Right lobe of liver (tissue), 6 donors: ENCODE results near the gene POLR1A. TPM values are rescaled to one million over a fixed set of nuclear protein-coding genes. Genes with fewer than 3 reads are reported as not detected.

ENCODE experiments used
- ATAC-seq, 4 donors: fragments of 200-7000 bp; cut with Tn5 transposase; one replicate each; pipeline ENCODE4 v1.9.1; 2020; ENCODE audit warnings: mild to moderate bottlenecking in 4 of 4, moderate library complexity in 4 of 4
- DNase-seq, 3 donors: peaks; one replicate each; pipeline ENCODE4 v3.0.0-alpha.2; 2020
- H3K27ac ChIP-seq, 3 donors: fragments of 200-600 bp; one replicate each; pipeline ENCODE4 v1.8.0; 2022
- H3K27me3 ChIP-seq, 2 donors: fragments of 200-600 bp; one replicate each; pipeline ENCODE4 v1.8.0; 2022
- H3K36me3 ChIP-seq, 4 donors: fragments of 200-600 bp; sonication (generic) in 1 of 4; one replicate each; pipeline versions ENCODE4 v1.5.1 to v1.8.0; 2017 to 2022; ENCODE audit warnings: control low read depth in 1 of 4
- H3K4me1 ChIP-seq, 4 donors: fragments of 200-600 bp; sonication (generic) in 1 of 4; one replicate each; pipeline versions ENCODE4 v1.5.1 to v1.8.0; 2017 to 2022; ENCODE audit warnings: control low read depth in 1 of 4
- H3K4me3 ChIP-seq, 3 donors: fragments of 200-600 bp; one replicate each; pipeline ENCODE4 v1.8.0; 2022
- H3K9me3 ChIP-seq, 4 donors: fragments of 200-600 bp; sonication (generic) in 1 of 4; one replicate each; pipeline versions ENCODE4 v1.5.1 to v1.8.0; 2017 to 2022; ENCODE audit warnings: control low read depth in 1 of 4
- CTCF ChIP-seq, 4 donors: fragments of 200-600 bp in 3 of 4; fragments of 450-650 bp in 1 of 4; IDR thresholded peaks; one replicate each; pipeline versions ENCODE4 v1.5.1 to v1.8.0; 2016 to 2022; ENCODE audit warnings: antibody characterized with exemption in 4 of 4, mild to moderate bottlenecking in 2 of 4
- POLR2A ChIP-seq: fragments of 450-650 bp; IDR thresholded peaks from one replicate; pipeline ENCODE4 v1.6.1; 2017; ENCODE audit warnings: antibody characterized with exemption, mild to moderate bottlenecking
- WGBS: methylation state at CpG from one replicate; pipeline ENCODE4 v1.1.6; 2018; ENCODE audit warnings: low coverage, low lambda C conversion rate; ENCODE audit not compliant: insufficient coverage; ENCODE audit errors: missing lambda C conversion rate; 5-methylcytosine and 5-hydroxymethylcytosine counted together
- intact Hi-C, 2 donors: fragments of 100-400 bp; cut with DNase I; formaldehyde crosslinking; loops; one replicate each; pipeline versions ENCODE4 v1.11.2 to v1.14.1; 2022
- total RNA-seq, 6 experiments: library from RNA; depleted of rRNA in 2 of 6; stranded (reverse); fragments of >200 nt in 2 of 6; fragmentation: NEBNext Ultra II Directional in 3 of 6; extraction: Animal tissue kit (Norgen Biotek cat#: 25700) in 3 of 6; gene quantifications; one replicate each; pipeline versions ENCODE4 v1.1.0 to v1.2.4, GENCODE V29; 2016 to 2023
- donor health status: DM: no; HTN: yes; CAD: no.
- donor health status: DM: no; HTN: no; CAD: no.
- donor health status: DM: no; HTN: no; CAD: no.
- donor health status: DM: no; HTN: yes; CAD: no.
- donor health status: DM: no; HTN: yes; CAD: no.

The POLR1A gene
- total RNA-seq, 6 experiments from 2014 or later = 12.5 to 19.7 (median 14.4) TPM

- Histone ChIP-seq H3K4me3 (no peak overlapping the region), H3K27me3 (no peaks in the 10 kb centered on the region), H3K27ac (no peak overlapping the region), H3K9me3 (no peaks in the 10 kb centered on the region), H3K4me1 (no peaks in the 10 kb centered on the region), H3K36me3 (no peaks in the 10 kb centered on the region)
- intact Hi-C loops = no loop called here
- DNase-seq (peak in 1 of 3 donors; percentile 34), ATAC-seq (no peak)
- WGBS = 84% methylated on average over 6 of the region's 12 CpGs
- TF ChIP-seq CTCF (IDR thresholded peaks at IDR 0.05) = no peak
- TF ChIP-seq POLR2A = no peak
Observed at GRCh38 chr2:86016581-86016980, 89.1 kb downstream of the POLR1A start.

DNA sequence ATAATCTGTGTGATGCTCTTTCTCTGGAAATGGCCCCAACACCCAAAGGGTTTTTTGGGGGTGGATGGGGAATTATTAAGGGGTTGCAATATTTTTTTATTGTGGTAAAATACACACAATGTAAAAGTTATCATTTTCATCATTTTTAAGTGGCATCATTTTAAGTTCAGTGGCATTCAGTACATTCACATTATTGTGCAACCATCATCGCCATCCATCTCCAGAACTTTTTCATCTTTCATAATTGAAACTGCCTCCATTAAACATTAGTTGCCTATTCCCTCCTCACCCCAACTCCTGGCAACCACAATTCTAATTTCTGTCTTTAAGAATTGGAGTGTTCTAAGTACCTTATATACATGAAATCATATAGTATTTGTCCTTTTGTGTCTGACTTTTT, 90.0 kb downstream of the POLR1A start:
- H3K4me3 ChIP-seq = no peak overlapping the region
- DNase-seq (no peak), ATAC-seq (no peak)
- TF ChIP-seq CTCF (IDR thresholded peaks at IDR 0.05) (no peak), POLR2A (no peak)
- no peaks in the 10 kb centered on the region for H3K9me3 ChIP-seq
- no peaks in the 10 kb centered on the region for H3K4me1 ChIP-seq
- intact Hi-C loops = no loop called here
- no peaks in the 10 kb centered on the region for H3K36me3 ChIP-seq
- no peak overlapping the region for H3K27ac ChIP-seq
- WGBS = 85% methylated on average over 1 of the region's 1 CpG
- H3K27me3 ChIP-seq = no peaks in the 10 kb centered on the region

DNA sequence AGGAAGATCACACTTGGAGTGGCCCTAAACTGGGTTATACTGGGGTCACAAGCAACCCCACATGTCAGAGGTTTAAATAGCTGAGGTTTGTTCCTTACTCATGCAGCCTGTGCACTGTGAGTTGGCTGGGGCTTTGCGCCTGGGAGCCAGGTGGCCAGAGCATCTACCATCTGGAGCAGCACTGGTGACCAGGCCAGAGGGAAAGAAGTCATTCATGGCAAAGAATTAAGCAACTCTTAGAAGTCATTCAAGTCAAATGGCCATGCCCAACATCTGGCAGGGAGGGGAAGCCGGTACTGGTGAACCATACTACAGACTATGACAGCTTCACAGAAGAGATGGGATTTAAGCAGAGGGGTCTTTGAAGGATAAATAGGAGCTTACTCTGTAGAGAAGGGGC, 90.7 kb downstream of the POLR1A start:
- TF ChIP-seq POLR2A (no peak), CTCF (IDR thresholded peaks at IDR 0.05) (no peak)
- Histone ChIP-seq H3K4me3 (no peak overlapping the region), H3K4me1 (no peaks in the 10 kb centered on the region), H3K36me3 (no peaks in the 10 kb centered on the region), H3K27ac (no peak overlapping the region), H3K9me3 (no peaks in the 10 kb centered on the region), H3K27me3 (no peaks in the 10 kb centered on the region)
- DNase-seq (peak in 1 of 3 donors; percentile 14), ATAC-seq (no peak)
- WGBS = 100% methylated on average over 2 of the region's 2 CpGs
- intact Hi-C loops = no loop called here

DNA sequence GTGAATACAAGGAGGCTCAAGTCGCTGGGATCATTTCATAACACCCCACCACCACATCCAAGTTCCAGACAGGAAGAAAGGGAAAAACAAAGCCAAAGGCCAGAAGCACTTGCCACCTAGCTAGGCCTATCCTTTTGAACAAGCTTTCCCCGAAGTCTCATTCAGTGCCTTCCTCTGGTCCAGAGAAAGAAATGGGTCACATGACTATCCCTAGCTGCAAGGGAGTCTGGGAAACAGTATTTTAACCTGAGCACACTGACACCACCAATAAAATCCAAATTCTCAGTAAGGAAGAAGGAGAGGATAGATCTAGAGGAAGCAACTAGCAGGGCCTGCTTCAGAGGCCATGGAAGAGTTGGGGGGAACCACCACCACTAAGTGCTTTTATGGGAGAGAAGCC, 91.2 kb downstream of the POLR1A start:
- 20% methylated on average over 1 of the region's 2 CpGs for WGBS
- intact Hi-C loops = no loop called here
- no peaks in the 10 kb centered on the region for H3K27me3 ChIP-seq
- H3K36me3 ChIP-seq = no peaks in the 10 kb centered on the region
- ATAC-seq = no peak
- no peak for TF ChIP-seq CTCF (IDR thresholded peaks at IDR 0.05)
- no peak for TF ChIP-seq POLR2A
- no peaks in the 10 kb centered on the region for H3K4me1 ChIP-seq
- H3K27ac ChIP-seq = no peak overlapping the region
- H3K9me3 ChIP-seq = no peaks in the 10 kb centered on the region
- DNase-seq = peak in 1 of 3 donors; percentile 23
- H3K4me3 ChIP-seq = no peak overlapping the region
